Measurements from ENCODE around the gene PRKCA.

PRKCA gene

DNA sequence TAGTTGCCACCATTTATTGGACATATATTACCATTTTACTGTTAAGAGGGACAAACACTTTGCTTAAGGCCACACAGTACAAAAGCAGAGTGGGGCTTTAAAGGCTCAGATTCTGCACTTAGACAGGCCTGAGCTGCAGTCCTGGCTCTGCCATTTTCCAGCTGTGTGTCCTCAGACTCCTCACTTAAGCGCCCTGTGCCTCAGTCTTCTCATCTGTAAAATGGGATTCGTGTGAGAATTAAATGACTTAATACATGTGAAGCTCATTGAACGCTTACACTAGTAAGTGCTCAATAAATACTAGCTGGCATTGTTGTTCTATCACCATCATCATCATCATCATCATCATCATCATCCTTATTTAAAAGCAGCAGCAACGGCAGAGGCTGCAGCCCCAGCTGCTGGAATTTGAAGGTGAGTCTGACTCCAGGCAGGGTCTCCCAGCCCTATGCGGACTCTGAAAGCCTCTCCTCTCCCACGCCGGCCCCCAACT lies 532.1 kb downstream of the PRKCA start:
- no peak for DNase-seq

DNA sequence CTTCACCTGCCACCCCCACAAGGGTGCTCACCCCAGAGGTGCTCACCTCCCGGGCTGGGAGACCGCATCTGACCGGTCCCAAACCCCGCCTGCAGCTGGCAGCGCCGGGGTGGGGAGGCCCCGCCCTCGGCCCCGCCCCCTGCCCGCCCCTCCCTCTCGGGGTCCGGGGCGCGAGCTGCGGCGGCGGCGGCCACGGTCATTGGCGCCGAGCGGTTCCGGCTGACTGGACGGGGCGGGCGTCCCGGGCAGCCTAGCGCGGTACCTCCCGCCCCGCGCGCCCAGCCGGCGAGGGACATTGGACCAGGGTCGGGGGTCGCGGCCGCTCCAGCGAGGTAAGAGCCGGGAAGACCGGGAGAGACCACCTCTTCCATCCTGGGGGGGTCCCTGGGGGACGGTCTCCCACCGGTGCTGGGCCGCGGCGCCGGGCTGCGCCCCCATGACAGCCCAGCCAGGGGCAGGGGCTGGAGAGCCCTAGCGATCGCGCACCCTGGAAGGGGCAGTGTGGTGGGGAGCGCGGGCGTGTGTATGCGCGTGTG lies 532.6 kb downstream of the PRKCA start, which contains the start of gene CACNG5:
Gene CACNG5, plus strand, starts transcription at position 199 of the 536 bp plus-strand sequence. CDS start 42,216 bp downstream, outside the sequence.
- no peak for DNase-seq

DNA sequence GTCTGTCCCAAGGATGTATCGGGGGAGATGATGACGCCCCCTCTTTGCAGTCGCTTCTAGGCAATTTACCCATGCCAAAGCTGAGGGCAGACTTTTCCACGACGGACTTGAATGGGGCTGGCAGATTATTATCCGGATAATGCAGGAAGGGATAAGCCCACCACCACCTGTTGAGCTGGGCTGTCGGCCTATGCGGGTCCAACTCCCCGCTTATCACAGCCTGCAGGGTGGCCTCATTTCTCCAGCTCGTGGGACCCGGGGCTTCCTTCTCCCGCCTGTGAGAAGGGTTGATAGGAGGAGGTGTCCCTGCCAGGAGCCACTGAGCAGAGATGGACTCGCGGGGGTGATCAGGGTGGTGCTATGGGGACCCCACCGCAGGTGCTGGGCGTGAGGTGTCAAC lies 533.1 kb downstream of the PRKCA start:
- no peak for DNase-seq

DNA sequence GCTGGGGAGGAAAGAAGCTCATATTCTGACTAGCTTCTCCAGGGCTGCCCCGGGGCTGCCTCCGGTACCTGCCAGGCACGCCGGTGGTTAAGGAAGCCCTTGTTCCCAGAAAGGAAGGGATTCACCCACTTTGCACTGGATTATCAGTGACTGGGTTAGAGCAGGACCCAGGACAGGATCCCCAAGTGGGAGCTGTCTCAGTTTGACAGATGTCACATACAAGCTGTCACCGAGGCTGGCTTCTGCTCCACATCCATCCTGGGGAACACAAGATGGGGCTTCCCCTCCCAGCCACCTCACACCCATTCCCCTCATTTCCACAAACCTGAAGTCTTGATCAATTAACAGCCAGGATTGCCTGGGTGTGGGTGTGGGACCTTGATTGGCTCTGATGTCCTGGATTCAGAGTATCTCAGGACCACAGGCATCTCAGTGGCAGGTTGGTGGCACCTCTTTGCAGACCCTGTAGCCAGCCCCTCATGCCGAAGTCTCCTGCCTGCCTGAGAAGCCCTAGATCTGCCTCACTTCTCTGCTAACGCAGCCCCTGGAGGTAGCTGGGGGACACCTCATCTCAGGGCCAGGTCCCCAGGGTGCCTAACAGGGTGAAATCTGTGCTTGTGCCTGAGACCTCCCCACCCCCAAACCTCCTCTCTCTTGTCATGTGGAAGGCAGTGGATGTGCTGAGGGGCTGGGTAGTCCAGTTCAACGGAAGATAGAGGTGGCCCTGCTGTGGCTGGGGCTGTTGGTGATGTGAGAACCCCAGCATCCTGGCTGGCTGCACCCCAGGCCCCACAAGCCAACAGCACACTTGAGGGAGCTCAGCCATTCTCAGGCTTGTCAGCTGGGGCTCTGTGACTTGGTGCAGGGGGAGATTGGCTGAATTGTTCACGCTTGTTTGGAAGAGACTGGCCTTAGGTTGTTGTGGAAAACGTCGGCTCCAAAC lies 533.9 kb downstream of the PRKCA start:
- DNase-seq = no peak

DNA sequence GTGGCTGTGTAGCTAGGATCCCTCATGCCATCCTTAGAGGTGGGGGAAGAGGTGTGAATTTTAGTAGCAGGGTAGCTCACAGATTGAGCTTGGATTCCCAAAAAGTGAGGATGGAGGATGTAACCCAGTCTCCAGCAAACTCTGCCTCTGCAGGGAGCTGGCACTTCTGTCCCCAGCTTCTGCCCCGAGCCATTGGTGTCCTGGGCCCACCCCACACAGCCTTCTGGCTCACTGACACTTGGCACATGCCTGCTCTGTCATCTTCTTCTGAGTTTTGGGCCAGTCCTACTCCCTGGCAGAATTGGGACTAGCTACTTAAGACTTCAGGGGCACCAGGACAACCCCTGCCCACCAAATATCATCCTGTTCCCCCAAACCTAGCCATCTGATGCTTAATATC lies 534.8 kb downstream of the PRKCA start:
- DNase-seq = no peak

DNA sequence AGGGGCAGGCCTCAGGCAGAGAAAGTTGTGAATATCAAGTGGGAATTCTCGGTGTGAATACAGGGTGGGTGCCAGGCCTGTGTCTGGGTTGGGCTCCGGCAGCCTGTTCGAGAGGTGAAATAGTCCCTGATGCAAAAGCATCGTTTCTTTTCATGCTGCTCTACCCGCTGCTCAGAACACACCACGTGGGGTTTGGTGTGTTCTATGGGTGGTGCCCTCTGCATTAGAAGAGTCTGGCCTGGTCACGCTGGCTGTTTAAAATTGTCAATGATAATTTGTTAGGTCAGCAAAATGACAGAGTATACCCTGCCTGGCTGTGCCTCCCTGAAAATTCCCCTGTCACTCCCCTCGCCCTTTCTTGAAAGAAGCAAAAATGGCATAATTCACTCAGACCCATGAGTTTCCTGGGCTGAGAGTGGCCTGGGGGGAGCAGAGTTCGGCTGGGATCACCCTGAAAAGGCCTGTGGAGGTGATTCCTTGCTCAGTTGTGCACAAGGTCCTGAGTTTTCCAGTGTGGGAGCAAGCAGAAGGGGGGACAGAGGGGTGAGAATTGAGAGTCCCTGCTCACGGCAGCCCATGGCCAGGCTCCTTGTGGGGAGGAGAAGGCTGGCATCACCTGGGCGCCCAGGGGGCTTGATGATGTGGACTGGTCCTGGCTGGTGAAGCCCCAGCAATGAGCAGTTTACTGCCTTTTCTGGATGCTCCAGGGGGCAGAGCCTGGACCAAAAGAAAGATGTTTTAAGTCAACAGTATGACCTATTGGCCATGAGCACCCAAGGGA lies 535.7 kb downstream of the PRKCA start:
- no peak for DNase-seq

DNA sequence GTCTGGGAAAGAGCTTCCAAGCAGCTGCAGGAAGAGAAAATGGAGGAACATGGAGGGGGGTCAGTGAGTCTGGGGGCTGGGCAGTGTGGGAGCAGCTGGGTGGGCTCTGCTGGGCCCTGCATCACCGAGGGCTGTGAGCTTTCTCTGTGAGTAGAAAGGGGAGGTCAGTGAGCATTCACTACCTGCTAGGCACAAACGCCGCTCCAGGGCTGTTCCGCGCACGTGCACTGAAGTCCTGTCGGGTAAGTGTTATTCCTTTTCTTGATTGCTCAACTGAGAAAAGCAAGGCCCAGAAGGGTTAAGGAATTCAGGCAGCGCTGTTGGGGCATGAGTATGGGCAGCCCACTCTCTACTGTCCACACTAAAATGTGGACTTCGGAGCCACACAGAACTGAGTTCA lies 537.2 kb downstream of the PRKCA start:
- DNase-seq = no peak

DNA sequence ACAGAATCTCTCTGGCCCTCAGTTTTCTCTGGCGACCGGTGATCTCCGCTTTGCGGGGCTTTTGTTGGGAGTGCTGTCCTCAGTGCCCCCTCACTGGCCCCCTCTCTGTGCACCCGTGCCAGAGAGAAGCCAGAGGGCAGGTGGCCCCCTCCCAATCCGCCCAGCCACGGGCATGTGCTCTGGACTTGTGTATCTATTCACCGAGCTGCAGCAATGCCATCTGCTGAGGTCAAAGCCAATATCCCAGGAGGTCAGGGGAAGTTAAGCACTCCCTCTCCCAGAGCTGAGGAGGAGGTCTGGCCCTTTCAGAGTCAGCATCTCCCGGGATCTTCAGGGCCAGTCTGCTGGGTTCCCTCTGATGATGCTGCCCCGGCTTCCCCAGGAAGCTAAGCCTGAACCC lies 537.6 kb downstream of the PRKCA start:
- no peak for DNase-seq

DNA sequence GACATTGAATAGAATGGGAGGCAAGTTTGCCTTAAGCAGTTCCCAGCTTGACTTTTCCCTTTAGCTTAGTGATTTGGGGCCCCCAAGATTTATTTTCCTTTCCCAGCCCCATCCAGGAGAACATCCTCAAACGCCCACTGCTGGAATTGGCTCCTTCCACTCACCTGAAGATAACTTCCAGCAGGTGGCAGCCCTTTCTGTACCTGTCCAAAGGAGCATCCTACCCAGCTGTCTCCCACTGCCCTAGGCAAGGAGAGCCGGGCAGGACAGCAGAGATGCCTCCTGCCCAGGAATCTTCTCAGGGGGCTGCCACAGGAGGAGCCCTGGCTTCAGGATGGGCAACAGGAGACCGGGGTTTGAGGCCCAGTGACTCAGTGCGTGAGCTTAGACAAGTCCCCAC lies 538.9 kb downstream of the PRKCA start:
- no peak for DNase-seq

DNA sequence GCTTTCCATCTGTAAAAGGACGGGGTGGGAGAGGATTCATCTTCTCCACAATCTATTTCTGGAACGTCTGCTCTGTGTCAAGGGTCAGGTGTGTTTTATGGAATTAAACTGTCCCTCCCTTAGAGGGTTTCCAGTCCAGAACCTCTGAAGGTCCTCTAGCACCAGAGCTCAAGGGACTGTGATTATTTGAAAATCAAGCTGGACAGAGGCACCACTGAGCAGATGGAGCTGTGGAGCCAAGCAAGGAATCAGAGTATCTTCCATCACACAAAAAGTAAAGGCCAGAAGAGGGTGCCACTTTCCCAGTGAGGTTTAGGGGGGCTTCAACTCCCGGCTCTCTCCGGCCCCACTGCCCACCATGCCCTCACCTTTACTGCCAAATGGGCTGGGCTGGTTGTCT lies 539.3 kb downstream of the PRKCA start:
- DNase-seq = no peak

DNA sequence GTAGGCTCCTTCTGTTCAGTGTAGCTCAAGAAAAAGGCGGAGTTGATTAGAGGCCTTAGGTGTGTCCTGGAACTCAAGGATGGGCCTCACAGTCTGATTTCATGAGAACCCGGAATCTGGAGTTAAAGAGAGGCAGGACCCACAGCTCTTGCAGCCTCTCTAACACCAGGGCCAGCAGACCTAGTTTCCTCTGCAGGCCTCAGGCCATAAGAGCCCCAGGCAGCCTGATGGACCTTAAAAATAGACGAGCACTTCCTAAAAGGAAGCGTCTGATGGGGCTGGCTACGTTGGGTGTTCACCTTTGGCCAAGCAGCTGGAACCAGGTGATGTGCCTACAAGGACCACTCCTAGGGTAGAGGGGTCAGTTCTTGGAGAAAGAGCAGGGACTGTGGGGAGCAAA lies 540.1 kb downstream of the PRKCA start:
- no peak for DNase-seq

DNA sequence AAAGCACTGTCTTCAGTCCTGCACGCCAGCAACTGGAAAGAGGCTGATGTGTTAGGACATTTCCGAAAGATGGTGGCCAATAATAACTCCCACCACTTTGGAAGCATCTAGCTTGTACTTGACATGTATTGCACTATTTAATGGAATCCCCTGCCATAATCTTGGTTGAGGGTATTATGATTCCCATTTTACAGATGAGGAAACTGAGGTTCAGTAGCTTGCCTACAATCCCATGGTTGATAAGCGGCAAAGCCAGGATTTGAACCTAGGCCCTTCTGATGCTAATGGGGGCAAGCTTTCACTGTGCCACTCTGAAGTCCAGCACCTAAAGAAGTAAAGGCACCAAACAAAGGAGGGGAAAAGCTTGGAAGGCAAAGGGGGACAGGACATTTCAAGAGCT lies 540.5 kb downstream of the PRKCA start:
- no peak for DNase-seq

DNA sequence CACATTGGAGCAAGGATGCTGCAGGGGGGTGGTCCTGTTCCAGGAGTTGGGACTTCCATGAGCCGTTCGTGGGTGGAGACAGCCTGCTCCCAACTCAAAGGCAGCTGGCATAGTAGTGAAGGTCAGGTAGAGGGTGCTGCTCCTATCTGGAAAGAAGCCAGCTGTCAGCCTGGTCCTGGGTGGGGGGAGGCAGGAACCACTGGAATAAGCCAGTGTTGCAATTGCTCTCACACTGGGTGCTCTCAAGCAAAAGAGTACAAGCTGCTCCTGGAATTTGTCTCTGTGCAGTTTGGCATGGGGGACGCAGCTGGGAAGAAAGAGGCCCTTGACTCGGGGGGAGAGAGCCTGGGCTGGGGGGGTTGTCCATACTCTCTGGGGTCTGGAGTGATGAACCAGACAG lies 541.2 kb downstream of the PRKCA start:
- no peak for DNase-seq

DNA sequence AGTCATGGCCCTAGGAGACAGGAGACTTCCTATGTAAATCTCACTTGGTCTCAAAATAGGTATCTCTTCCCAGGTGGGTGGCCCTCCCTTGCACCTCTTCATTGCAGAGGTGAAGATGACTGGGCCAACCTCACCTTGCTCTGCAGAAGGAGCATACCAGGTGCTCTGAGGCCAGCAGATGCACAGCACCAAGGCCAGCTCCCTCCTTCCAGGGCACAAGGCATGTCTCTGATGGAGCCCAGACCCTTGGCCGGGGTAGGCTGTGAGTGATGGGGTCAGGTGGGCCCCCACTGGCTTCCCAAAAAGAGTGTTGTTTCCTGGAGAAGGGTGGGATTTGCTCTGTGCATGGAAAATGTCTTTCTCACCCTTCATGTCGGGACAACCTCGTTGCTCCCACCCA lies 545.3 kb downstream of the PRKCA start:
- no peak for DNase-seq

DNA sequence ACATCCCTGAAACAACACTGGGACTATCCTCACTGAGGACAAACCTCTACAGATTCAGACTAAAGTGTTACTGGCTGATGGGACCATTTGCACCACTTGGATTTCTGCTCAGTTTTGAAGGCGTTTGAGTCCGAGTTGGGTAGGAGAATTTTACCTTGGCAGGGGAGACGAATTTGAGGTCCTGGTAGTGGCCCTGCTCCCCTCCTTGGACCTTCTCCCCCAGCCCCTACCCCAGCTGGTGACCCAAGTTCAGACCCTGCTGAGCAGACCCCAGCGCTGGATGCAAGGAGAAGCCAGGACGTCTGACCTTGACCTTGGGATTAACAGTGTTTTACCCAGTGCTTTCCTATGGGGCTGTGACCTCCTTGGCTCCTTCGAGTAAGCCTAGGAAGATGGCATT lies 546.1 kb downstream of the PRKCA start:
- no peak for DNase-seq

DNA sequence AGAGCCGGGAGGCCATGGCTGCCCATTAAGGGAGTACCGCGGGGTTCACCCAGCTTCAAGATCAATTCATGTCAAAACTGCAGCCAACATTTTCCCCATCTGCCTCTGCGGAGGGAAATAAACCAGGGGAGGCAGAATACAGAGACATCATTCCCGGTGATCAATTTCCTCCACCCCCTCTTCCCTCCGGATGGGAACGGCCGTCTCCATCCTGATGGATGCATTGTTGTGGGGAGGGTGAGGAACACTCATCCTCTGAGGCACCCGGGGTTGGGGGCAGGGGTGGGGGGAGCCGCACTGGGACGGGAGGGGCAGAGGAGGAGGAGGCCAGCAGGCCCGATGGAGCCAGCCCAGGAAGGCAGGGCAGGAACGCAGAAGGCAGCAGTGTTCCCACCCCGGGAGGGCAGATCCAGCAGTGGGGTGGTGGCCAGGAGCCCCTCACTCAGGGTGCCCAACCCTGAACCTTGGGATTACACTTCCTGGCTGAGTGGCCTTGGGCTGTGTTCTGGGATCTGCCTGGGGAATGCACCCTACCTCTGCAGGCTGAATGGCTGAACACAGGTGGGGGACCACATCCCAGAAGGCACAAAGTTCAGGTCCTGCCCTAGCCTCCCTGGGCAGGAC lies 546.7 kb downstream of the PRKCA start:
- no peak for DNase-seq

DNA sequence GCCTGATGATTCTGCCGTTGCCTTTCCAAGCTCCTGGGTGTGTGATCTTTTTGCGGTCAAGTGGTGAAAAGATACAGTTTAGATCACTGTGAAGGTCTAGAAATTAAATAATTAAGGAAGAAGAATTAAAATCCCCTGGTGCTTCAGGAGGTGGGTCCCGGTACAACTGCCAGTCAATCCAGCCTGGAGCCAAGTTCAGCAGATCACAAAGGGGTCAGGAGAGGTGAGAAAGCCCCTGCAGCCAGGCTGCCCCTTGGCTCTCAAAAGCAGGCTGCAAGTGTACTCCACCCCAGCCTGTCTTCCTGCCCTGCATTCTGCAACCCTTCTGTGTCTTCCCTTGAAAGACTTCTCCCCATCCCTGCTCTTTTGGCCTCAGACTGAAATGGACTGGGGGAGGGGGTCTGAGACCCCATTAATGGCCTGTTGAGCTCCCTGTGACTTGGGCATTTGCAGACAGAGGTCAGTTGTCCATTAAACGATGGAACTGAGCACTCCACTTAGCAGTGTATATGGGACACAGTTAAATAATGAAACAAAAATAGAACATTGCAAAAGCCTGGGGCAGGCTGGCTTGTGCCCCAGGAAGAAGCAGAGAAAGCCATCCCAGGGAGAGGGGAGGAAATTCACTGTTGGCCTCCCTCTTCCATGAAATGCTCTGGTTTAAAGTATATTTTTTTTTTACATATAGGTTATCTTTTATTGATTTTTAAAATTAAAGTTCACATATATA lies 547.6 kb downstream of the PRKCA start:
- no peak for DNase-seq

DNA sequence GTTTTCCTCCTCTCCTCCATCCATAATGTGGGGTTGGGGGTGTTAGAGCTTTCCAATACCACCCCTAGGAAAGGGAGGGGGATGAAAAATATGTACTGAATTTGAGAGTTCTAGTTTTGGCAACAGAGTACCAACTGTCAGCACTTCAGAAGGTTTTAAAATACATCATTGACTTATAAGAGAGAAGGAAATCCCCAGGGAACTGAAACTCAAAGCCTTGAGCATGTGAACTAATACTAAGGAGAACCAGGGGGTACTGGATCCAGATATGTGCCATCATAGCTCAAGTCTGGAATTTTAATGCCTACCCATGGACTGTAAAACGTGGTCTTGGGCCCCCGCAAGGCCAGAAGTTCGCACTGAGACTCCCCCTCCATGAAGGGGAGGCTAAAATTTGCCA lies 548.3 kb downstream of the PRKCA start:
- DNase-seq = no peak

DNA sequence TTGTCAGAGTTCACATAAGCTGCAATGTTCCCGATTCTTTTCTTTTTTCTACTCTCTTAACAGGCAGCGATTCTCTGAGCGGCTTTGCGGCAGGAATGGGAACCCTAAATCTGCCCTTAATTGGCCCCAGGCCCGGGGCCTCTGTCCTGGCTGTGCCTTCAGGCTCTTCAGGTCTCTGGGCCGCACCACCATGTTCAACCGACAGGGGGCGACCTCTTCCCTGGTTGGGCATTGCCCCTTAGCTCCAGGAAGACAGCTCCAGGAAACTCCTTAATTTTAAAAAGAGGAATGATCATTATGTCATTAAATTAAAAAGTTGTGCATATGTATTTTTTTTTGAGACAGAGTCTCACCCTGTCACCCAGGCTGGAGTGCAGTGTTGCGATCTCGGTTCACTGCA lies 552.8 kb downstream of the PRKCA start:
- peak; percentile 29 for DNase-seq

DNA sequence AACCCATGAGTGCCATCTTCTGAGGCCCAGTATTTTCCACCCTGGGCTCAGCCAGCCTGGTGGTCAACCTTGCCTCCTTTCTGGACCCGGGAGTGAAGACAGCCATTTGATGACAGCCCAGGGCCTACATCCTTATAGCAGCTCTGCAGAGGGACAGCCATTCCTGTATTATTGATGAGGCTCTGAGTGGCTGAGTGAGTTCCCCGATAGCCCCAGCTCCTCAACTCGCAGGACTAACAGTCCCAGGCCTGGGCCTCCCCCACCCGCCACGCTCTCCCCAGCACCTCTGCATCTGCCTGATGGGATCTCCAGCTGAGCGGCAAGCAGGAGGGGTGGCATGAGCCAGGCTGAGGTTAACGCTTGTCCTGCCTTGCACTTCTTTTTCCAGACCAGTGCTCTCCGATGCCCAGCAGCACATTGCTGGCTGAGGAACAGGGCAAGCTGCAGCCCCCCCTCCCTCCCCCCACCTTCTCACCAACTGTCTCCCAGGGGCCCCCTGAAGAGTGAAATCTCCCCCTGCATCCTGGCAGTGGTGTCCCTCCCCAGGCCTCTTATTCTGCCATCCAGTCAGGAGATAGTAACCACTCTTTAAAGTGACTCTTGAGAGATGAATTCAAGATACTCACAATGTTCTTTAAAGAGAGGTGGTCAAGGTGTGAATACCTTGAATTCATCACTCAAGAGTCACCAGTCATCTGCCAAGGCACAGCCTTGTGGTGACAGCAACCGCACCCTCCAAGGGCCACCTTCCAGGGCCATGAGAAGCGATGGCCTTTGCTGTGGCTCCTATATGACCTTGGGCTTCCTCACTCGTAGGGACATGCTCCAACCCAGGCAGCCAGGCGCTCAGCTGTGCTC lies 556.0 kb downstream of the PRKCA start:
- no peak for DNase-seq

DNA sequence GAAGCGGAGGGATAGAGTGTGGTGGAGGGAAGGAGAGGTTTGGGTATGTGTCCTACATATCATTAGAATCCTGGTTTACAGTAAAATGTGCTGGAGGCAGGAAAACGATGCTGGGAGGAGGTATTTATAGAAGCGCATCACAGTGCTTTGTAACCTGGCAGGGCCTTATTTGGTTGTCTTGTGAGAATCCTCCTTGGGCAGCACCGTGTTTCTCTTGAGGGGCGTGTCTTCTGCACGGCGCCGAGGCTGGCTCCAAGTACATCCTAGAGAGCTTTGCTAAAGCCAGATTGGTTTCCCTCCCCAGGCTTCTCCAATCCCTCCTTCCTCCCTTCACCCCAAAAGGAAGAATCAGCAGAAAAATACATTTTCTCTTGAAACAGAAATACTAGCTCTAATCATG lies 556.9 kb downstream of the PRKCA start:
- no peak for DNase-seq

All from activated naive CD4-positive, alpha-beta T cell treated with anti-CD3 and anti-CD28 coated beads, Interleukin-2, amount 50 U/mL, for 16 hours (primary cell).